Measurements from ENCODE around the gene FOXF1.

DNA sequence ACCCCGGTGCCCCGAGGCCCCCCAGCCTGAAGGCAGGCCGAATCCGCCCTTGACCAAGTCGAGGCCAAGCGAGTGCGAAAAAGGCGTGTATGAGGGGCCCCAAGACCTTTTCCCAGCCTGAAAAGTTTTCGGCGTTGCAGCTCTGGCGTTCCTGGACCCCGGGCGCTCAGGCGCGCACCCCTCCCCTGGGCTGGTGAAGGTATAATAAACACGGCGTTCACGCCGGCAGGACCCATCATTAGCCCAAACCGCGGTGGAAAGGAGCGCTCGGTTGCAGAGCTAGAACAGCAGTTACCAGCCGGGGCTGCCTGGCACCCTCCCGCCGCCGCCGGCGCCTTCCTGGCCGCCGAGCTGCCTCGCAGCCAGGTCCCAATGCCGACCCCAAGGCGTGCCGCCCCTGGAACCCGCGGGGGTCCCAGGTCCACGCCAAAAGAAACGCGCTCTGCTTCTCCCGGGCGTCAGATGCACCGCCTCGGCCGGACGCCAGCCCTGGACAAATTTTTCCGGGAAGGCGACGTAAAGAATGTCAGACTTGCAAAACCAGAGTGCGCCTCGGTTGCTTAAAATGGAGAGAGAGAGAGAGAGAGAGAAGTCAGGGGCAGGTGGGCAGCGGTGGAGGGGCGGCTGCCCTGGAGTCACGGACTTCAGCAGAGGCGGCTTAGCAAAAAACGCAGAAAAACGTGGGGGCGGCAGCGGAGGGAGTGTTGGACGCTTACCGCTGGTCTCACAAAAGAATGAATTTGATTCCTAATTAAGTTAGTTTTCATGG lies 11.5 kb upstream of the FOXF1 start:
- TF ChIP-seq, protein P1, sequence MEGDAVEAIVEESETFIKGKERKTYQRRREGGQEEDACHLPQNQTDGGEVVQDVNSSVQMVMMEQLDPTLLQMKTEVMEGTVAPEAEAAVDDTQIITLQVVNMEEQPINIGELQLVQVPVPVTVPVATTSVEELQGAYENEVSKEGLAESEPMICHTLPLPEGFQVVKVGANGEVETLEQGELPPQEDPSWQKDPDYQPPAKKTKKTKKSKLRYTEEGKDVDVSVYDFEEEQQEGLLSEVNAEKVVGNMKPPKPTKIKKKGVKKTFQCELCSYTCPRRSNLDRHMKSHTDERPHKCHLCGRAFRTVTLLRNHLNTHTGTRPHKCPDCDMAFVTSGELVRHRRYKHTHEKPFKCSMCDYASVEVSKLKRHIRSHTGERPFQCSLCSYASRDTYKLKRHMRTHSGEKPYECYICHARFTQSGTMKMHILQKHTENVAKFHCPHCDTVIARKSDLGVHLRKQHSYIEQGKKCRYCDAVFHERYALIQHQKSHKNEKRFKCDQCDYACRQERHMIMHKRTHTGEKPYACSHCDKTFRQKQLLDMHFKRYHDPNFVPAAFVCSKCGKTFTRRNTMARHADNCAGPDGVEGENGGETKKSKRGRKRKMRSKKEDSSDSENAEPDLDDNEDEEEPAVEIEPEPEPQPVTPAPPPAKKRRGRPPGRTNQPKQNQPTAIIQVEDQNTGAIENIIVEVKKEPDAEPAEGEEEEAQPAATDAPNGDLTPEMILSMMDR (IDR thresholded peaks at IDR 0.05): no peak
- no peak for TF ChIP-seq POLR2AphosphoS5 (IDR thresholded peaks at IDR 0.05; ENCODE audit: low read depth, low read length)
- TF ChIP-seq, protein P2, sequence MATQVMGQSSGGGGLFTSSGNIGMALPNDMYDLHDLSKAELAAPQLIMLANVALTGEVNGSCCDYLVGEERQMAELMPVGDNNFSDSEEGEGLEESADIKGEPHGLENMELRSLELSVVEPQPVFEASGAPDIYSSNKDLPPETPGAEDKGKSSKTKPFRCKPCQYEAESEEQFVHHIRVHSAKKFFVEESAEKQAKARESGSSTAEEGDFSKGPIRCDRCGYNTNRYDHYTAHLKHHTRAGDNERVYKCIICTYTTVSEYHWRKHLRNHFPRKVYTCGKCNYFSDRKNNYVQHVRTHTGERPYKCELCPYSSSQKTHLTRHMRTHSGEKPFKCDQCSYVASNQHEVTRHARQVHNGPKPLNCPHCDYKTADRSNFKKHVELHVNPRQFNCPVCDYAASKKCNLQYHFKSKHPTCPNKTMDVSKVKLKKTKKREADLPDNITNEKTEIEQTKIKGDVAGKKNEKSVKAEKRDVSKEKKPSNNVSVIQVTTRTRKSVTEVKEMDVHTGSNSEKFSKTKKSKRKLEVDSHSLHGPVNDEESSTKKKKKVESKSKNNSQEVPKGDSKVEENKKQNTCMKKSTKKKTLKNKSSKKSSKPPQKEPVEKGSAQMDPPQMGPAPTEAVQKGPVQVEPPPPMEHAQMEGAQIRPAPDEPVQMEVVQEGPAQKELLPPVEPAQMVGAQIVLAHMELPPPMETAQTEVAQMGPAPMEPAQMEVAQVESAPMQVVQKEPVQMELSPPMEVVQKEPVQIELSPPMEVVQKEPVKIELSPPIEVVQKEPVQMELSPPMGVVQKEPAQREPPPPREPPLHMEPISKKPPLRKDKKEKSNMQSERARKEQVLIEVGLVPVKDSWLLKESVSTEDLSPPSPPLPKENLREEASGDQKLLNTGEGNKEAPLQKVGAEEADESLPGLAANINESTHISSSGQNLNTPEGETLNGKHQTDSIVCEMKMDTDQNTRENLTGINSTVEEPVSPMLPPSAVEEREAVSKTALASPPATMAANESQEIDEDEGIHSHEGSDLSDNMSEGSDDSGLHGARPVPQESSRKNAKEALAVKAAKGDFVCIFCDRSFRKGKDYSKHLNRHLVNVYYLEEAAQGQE (IDR thresholded peaks at IDR 0.05; ENCODE audit: insufficient read depth in 1 of 2, low read depth in 2 of 2, low read length in 1 of 2): no peak

Data from Panc1 (cell line).